HCT116 (cell line): ENCODE measurements around the gene CFAP57. TPM values are rescaled to one million over a fixed set of nuclear protein-coding genes. Genes with fewer than 3 reads are reported as not detected.

Experiments
- ATAC-seq: fragments of 200-7000 bp; cut with Tn5 transposase; 2 replicates; pipeline ENCODE4 v1.9.1; 2020; ENCODE audit warnings: mild to moderate bottlenecking, moderate library complexity
- BruUV-seq: library from RNA; stranded (reverse); fragments of 400-500 nt; replicated peaks from 2 replicates; lab custom pipeline; 2021; lab: Mats Ljungman, UMichigan
- CTCF ChIA-PET: fragments of 300-600 bp; sonication (Branson Sonifier 250); formaldehyde crosslinking; loops from one replicate; lab custom pipeline; 2021; ENCODE audit warnings: antibody characterized with exemption; lab: Charles Lee
- POLR2A ChIA-PET: fragments of 300-600, 350-600 bp; sonication (Branson Sonifier 250); formaldehyde crosslinking; loops from one replicate; lab custom pipeline; 2021; ENCODE audit warnings: antibody characterized with exemption; lab: Charles Lee
- RAD21 ChIA-PET, 2 experiments: fragments of 300-600 bp; sonication (Branson Sonifier 250); formaldehyde crosslinking; loops; one replicate each; lab custom pipeline; 2023; ENCODE audit warnings: low total read pairs in 2 of 2; ENCODE audit not compliant: uncharacterized antibody in 2 of 2, unreplicated experiment in 2 of 2, low non-redundant PET in 1 of 2; lab: Charles Lee
- DNase-seq: peaks from one replicate; pipeline ENCODE4 v3.0.0-alpha.2; 2010; ENCODE audit warnings: low read depth, low spot score
- H2AFZ ChIP-seq: fragments of 200-600 bp; shearing (Covaris generic), sonication (generic); 2 replicates; pipeline ENCODE4 v1.6.1; 2017; ENCODE audit warnings: low read depth, mixed run types, mixed read lengths, antibody characterized with exemption, low read length; ENCODE audit not compliant: poor library complexity, severe bottlenecking
- H3K27ac ChIP-seq: 2 replicates; pipeline ENCODE4 v1.5.1; 2012; ENCODE audit warnings: low read depth, low read length
- H3K27me3 ChIP-seq: fragments of 200-600 bp; sonication (generic); 2 replicates; pipeline ENCODE4 v1.6.1; 2016; ENCODE audit warnings: mixed run types, low read length, mixed read lengths; ENCODE audit not compliant: insufficient read depth
- H3K36me3 ChIP-seq, 2 experiments: fragments of 200-500 bp in 1 of 2; fragments of 200-600 bp in 1 of 2; sonication (Bioruptor generic) in 1 of 2; sonication (generic) in 1 of 2; 2 replicates each; pipeline versions ENCODE4 v1.5.1 to v1.6.1; 2014 to 2016; ENCODE audit warnings: low read length in 2 of 2, inconsistent platforms in 1 of 2, mixed read lengths in 1 of 2, mixed run types in 1 of 2; ENCODE audit not compliant: insufficient read depth in 2 of 2, control insufficient read depth in 1 of 2
- H3K4me1 ChIP-seq, 2 experiments: fragments of 200-600 bp in 1 of 2; sonication (generic) in 1 of 2; 2 replicates each; pipeline versions ENCODE4 v1.5.1 to v1.6.1; 2012 to 2017; ENCODE audit warnings: low read length in 2 of 2, inconsistent platforms in 1 of 2, mild to moderate bottlenecking in 1 of 2, mixed read lengths in 1 of 2, mixed run types in 1 of 2, moderate library complexity in 1 of 2; ENCODE audit not compliant: insufficient read depth in 2 of 2, control insufficient read depth in 1 of 2
- H3K4me2 ChIP-seq: fragments of 200-600 bp; sonication (generic); 2 replicates; pipeline ENCODE4 v1.6.1; 2017; ENCODE audit warnings: mixed run types, low read length, mixed read lengths
- H3K4me3 ChIP-seq, 2 experiments: fragments of 200-600 bp in 1 of 2; sonication (generic) in 1 of 2; replicated peaks in 1 of 2; 2 replicates each; pipeline ENCODE4 v1.5.1; 2011 to 2016; ENCODE audit warnings: low read length in 2 of 2, control low read depth in 1 of 2, low read depth in 1 of 2, mild to moderate bottlenecking in 1 of 2, mixed read lengths in 1 of 2, mixed run types in 1 of 2
- H3K79me2 ChIP-seq: fragments of 200-600 bp; sonication (generic); 2 replicates; pipeline ENCODE4 v1.6.1; 2017; ENCODE audit warnings: mild to moderate bottlenecking, mixed run types, low read length, moderate library complexity, mixed read lengths; ENCODE audit not compliant: insufficient read depth
- H3K9ac ChIP-seq: fragments of 200-600 bp; sonication (generic); 2 replicates; pipeline ENCODE4 v1.6.1; 2016; ENCODE audit warnings: low read length, mixed read lengths
- H3K9me2 ChIP-seq: fragments of 200-600 bp; sonication (generic), shearing (Covaris generic); 2 replicates; pipeline ENCODE4 v1.6.1; 2017; ENCODE audit warnings: mixed run types, mild to moderate bottlenecking, moderate library complexity; ENCODE audit not compliant: insufficient read depth
- H3K9me3 ChIP-seq, 2 experiments: fragments of 200-500 bp in 1 of 2; fragments of 200-600 bp in 1 of 2; sonication (Bioruptor generic) in 1 of 2; sonication (generic) in 1 of 2; 2 replicates each; pipeline ENCODE4 v1.6.1; 2014 to 2017; ENCODE audit warnings: low read length in 2 of 2, mixed read lengths in 2 of 2, inconsistent platforms in 1 of 2, low read depth in 1 of 2, mild to moderate bottlenecking in 1 of 2, mixed run types in 1 of 2, moderate library complexity in 1 of 2; ENCODE audit not compliant: control insufficient read depth in 1 of 2, insufficient read depth in 1 of 2
- H4K20me1 ChIP-seq: fragments of 200-600 bp; sonication (generic), shearing (Covaris generic); 2 replicates; pipeline ENCODE4 v1.6.1; 2017; ENCODE audit warnings: mixed run types, mild to moderate bottlenecking, moderate library complexity; ENCODE audit not compliant: insufficient read depth
- CBX3 ChIP-seq: IDR thresholded peaks from 2 replicates; pipeline ENCODE4 v1.6.1; 2012; ENCODE audit warnings: low read depth
- CEBPB ChIP-seq: IDR thresholded peaks from 2 replicates; pipeline ENCODE4 v1.6.1; 2012; ENCODE audit warnings: low read depth
- ELF1 ChIP-seq: IDR thresholded peaks from 2 replicates; pipeline ENCODE4 v1.6.1; 2012; ENCODE audit warnings: low read depth, borderline replicate concordance
- EZH2 ChIP-seq: fragments of 200-600 bp; sonication (generic); IDR thresholded peaks from 2 replicates; pipeline ENCODE4 v1.6.1; 2017; ENCODE audit warnings: antibody characterized with exemption, mixed run types
- FOSL1 ChIP-seq: IDR thresholded peaks from 2 replicates; pipeline ENCODE4 v1.6.1; 2012; ENCODE audit warnings: low read depth
- JUND ChIP-seq: IDR thresholded peaks from 2 replicates; pipeline ENCODE4 v1.6.1; 2012
- POLR2A ChIP-seq: IDR thresholded peaks from 2 replicates; pipeline ENCODE4 v1.7.0; 2011; ENCODE audit warnings: borderline replicate concordance; ENCODE audit not compliant: insufficient read depth, insufficient read length; ENCODE audit errors: extremely low read depth
- POLR2AphosphoS5 ChIP-seq: IDR thresholded peaks from 2 replicates; pipeline ENCODE4 v1.6.1; 2011; ENCODE audit warnings: mild to moderate bottlenecking, low read depth, low read length, moderate library complexity
- RAD21 ChIP-seq: IDR thresholded peaks from 2 replicates; pipeline ENCODE4 v1.6.1; 2012; ENCODE audit warnings: low read depth, mild to moderate bottlenecking
- SIN3A ChIP-seq: IDR thresholded peaks from 2 replicates; pipeline ENCODE4 v1.6.1; 2012; ENCODE audit warnings: low read depth
- SP1 ChIP-seq: IDR thresholded peaks from 2 replicates; pipeline ENCODE4 v1.6.1; 2012; ENCODE audit warnings: low read depth
- SRF ChIP-seq: IDR thresholded peaks from 2 replicates; pipeline ENCODE4 v1.6.1; 2012; ENCODE audit warnings: low read depth
- TCF7L2 ChIP-seq: IDR thresholded peaks from 2 replicates; pipeline ENCODE4 v1.7.0; 2011; ENCODE audit warnings: borderline replicate concordance, inconsistent platforms; ENCODE audit not compliant: insufficient read depth, insufficient read length; ENCODE audit errors: extremely low read depth
- ZFX ChIP-seq: fragments of 450-650 bp; IDR thresholded peaks from 2 replicates; pipeline ENCODE4 v1.6.1; 2017
- ZNF274 ChIP-seq: fragments of 200-500 bp; sonication (Bioruptor generic); IDR thresholded peaks from 2 replicates; pipeline ENCODE4 v1.6.1; 2014; ENCODE audit warnings: mild to moderate bottlenecking, low read depth, low read length, inconsistent platforms
- intact Hi-C: fragments of 100-400 bp; cut with micrococcal nuclease; formaldehyde crosslinking; loops from 2 replicates; pipeline ENCODE4 v1.10.0; 2022
- total RNA-seq: library from RNA; stranded (reverse); gene quantifications from one replicate; pipeline ENCODE4 v1.2.1, GENCODE V29; 2021; ENCODE audit not compliant: unreplicated experiment
- TF ChIP-seq, protein P1 (sequence below): IDR thresholded peaks from 2 replicates; pipeline ENCODE4 v1.6.1; 2011; ENCODE audit warnings: mild to moderate bottlenecking, low read length, moderate library complexity; ENCODE audit not compliant: insufficient replicate concordance; ENCODE audit errors: extremely low read depth
- TF ChIP-seq, protein P2 (sequence below): IDR thresholded peaks from 2 replicates; pipeline ENCODE4 v1.6.1; 2012

CFAP57 gene
- total RNA-seq, 1 experiment from 2014 or later: 0.49 TPM

DNA sequence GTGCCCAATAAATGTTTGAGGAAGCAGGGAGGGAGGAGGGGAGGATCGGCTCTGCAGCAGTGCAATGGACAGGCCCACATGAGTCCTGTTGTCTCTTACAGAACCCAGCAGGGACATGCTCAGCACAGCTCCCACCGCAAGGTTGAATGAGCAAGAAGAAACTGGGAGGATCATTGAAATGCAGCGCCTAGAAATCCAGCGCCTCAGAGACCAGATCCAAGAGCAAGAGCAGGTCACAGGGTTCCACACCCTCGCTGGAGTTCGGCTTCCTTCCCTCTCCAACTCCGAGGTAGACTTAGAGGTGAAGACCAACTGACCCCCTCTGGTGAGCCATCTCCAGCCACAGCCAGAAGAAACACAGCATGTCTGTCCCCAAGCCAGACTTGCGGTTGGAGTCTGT, 81.7 kb downstream of the CFAP57 start:
- no peak for TF ChIP-seq CEBPB
- no peak for TF ChIP-seq ZFX
- TF ChIP-seq, protein P1, sequence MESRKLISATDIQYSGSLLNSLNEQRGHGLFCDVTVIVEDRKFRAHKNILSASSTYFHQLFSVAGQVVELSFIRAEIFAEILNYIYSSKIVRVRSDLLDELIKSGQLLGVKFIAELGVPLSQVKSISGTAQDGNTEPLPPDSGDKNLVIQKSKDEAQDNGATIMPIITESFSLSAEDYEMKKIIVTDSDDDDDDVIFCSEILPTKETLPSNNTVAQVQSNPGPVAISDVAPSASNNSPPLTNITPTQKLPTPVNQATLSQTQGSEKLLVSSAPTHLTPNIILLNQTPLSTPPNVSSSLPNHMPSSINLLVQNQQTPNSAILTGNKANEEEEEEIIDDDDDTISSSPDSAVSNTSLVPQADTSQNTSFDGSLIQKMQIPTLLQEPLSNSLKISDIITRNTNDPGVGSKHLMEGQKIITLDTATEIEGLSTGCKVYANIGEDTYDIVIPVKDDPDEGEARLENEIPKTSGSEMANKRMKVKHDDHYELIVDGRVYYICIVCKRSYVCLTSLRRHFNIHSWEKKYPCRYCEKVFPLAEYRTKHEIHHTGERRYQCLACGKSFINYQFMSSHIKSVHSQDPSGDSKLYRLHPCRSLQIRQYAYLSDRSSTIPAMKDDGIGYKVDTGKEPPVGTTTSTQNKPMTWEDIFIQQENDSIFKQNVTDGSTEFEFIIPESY: no peak
- no peak for TF ChIP-seq SIN3A
- TF ChIP-seq, protein P2, sequence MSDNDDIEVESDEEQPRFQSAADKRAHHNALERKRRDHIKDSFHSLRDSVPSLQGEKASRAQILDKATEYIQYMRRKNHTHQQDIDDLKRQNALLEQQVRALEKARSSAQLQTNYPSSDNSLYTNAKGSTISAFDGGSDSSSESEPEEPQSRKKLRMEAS: no peak
- TF ChIP-seq SP1: no peak
- no peak for TF ChIP-seq CBX3
- no peak for TF ChIP-seq ZNF274
- TF ChIP-seq POLR2AphosphoS5: no peak
- no peak for TF ChIP-seq FOSL1
- no peak for TF ChIP-seq JUND
- TF ChIP-seq RAD21: no peak
- TF ChIP-seq ELF1: no peak
- TF ChIP-seq SRF: no peak
- no peak for TF ChIP-seq EZH2
- no peak for TF ChIP-seq TCF7L2
- no peak for TF ChIP-seq POLR2A

More for the DNA sequence above, 81.7 kb downstream of the CFAP57 start:
- H3K9me2 ChIP-seq: no peaks in the 10 kb centered on the region
- H3K4me2 ChIP-seq: no peak overlapping the region
- DNase-seq (no peak), ATAC-seq (no peak)
- H3K36me3 ChIP-seq: no peaks in the 10 kb centered on the region
- ChIA-PET RAD21 (no interaction called here), POLR2A (no interaction called here), CTCF (interaction anchor here (0.7 kb wide), 1 partner anchor 11 kb away, joined by 4 read pairs; no protein-coding TSS in a partner anchor)
- BruUV-seq: no TSS peak
- peaks cover 0 to 6% of the 10 kb centered on the region in 2 experiments; a peak in 2 of 4 replicates for H3K9me3 ChIP-seq
- no peak overlapping the region for H3K9ac ChIP-seq
- no peak overlapping the region for H2AFZ ChIP-seq
- no peak overlapping the region for H3K4me3 ChIP-seq
- intact Hi-C loops: no loop called here
- H4K20me1 ChIP-seq: no peaks in the 10 kb centered on the region
- H3K79me2 ChIP-seq: no peaks in the 10 kb centered on the region
- no peaks in the 10 kb centered on the region for H3K4me1 ChIP-seq
- H3K27ac ChIP-seq: no peak overlapping the region
- H3K27me3 ChIP-seq: no peaks in the 10 kb centered on the region
